Colon (tissue), 2 donors: Measurements from ENCODE around the gene CENPB.

Experiments used
- FAIRE-seq: peaks from 2 replicates; lab custom pipeline; 2012; peaks lifted over from hg19 to GRCh38; lab: Jason Lieb, UNC
- donor health status: control.
- donor health status: control.

The CENPB gene

DNA sequence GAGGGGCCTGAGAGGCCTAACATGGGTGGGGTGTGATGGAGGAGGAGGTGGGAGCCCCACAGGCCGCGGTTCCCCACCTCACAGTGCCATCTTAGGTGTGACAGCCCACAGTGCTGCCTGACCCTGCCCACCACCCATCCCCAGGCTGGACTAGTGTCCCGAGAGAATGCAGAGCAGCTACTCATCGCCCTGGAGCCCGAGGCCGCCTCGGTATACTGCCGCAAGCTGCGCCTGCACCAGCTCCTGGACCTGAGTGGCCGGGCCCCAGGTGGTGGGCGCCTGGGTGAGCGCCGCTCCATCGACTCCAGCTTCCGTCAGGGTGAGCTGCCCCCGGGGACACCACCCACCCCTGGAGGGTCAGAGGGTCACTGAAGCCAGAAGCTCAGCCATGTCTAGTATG, 38.5 kb downstream of the CENPB start:
- no peak for FAIRE-seq

DNA sequence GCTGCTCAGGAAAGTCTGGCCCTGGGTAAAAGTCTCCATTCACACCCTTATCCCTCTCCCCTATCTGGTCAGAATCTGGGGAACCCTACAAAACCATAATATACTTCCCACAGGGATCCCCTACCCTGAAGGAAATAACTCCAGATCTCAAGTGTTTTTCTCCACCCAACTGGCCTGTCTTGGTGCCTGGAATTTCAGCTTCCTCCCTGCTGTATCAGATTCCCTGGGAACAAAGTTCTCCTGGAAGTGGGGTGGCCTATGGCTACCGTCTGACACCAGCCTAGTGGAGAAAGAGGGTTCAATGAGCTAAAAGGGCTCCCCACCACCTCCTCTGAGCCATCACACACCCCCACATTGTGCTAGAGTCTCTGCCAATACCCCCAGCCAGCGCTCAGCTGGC, 39.1 kb downstream of the CENPB start:
- FAIRE-seq: no peak

GRCh38 chr20:3745686-3746173, 40.8 kb downstream of the CENPB start:
- no peak for FAIRE-seq

DNA sequence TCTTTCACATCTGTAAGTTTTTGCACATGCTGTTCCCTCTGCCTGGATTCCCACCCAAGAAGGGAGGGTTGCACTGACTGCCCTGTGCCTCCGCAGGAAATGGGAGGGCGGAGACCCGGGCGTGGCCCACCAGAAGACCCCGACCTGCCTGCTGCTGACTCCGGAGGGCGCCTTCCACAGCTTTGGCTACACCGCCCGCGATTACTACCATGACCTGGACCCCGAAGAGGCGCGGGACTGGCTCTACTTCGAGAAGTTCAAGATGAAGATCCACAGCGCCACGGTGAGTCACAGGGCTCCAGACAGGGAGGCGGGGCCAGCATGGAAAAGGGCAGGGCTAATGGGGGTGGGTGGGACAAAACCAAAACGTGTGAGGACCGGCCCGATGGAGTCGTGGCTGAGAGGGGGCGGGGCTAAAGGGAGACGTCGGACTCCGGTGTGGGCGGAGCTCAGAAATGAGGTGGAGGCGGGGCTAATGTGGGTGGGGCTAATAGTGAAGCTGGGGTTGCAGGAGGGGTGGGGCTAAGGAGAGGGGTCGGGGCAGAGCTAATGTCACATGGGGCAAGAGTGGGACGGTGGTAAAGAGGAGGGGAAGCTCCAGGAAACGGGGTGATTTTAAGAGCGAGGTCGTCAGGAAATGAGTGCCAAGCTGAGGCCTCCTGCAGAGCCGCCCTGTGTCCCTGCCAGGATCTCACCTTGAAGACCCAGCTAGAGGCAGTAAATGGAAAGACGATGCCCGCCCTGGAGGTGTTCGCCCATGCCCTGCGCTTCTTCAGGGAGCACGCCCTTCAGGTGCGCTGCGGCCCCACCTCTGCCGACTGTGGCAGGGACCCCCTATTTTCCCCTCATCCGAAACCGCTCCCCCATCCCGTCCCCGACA, 41.5 kb downstream of the CENPB start:
- FAIRE-seq: no peak

GRCh38 chr20:3744037-3744436, 42.5 kb downstream of the CENPB start:
- no peak for FAIRE-seq

DNA sequence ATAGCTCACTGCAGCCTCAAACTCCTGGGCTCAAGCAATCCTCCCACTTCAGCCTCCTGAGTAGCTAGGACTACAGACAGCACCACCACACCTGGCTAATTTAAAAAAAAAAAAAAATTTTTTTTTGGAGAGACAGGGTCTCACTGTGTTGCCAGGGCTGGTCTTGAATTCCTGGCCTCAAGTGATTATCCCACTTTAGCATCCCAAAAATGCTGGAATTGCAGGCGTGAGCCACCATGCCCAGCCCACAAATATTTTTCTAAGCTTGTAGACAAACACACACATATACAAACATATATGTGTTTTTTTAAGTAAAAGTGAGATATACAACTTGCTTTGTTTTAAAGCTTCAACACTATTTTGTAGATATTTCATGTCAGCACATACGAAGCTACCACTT, 43.3 kb downstream of the CENPB start:
- FAIRE-seq: no peak

DNA sequence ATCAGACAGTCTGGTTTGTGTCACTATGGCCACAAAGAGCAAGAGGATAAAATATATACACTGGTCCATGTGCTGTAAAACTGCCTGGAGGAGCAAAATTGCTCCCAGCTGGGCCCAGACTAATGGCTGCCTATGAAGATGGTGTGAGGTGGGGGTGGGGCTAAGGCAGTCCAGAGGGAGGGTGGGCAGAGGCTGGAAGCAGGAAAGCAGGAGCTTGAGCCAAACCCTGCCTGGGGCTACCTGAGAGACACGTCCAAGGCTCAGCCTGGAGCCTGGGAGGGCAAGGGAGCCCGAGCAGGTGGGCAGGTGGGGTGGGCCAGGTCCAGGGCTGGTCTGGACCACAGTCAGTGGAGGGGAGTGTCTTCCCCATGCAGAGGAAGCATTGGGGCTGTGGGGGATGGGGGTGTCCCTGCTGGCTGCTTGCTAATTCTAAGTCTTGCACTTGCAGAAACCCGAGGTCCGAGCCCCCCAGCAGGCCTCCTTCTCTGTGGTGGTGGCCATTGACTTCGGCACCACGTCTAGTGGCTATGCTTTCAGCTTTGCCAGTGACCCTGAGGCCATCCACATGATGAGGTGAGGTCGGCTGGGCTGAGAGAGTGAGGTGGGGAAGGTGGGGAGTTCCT, 44.6 kb downstream of the CENPB start:
- FAIRE-seq: no peak

DNA sequence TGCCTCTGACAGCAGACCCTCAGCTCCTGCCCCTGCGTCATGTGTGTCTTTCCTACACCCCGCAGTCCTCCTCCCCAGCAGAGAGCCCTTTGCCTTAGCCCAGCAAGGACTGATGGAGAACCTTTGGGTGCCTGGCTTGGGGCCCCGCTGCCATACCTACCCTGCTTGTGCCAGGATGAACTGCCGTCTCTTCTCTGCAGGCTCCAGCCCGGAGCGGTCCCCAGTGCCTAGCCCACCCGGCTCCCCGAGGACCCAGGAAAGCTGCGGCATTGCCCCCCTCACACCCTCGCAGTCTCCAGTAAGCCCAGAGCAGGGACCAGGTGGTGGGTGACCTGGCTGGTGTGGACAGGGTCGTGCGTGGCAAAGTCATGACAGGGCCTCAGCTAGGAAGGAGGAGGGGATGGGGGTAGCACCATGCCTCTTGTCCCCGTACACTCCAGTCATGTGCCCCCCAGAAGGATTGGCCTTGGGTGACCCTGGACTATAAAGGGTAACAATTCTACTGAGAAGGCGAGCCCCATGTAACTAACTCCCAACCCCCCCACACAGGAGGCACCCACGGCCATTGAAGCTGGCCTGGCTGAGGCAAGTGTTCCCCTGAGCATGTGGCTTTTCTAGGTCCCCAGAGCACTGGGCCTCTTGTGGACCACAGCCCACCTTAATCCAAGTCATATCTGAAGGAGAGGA, 45.8 kb downstream of the CENPB start:
- no peak for FAIRE-seq

GRCh38 chr20:3739926-3740451, 46.6 kb downstream of the CENPB start:
- FAIRE-seq: no peak

DNA sequence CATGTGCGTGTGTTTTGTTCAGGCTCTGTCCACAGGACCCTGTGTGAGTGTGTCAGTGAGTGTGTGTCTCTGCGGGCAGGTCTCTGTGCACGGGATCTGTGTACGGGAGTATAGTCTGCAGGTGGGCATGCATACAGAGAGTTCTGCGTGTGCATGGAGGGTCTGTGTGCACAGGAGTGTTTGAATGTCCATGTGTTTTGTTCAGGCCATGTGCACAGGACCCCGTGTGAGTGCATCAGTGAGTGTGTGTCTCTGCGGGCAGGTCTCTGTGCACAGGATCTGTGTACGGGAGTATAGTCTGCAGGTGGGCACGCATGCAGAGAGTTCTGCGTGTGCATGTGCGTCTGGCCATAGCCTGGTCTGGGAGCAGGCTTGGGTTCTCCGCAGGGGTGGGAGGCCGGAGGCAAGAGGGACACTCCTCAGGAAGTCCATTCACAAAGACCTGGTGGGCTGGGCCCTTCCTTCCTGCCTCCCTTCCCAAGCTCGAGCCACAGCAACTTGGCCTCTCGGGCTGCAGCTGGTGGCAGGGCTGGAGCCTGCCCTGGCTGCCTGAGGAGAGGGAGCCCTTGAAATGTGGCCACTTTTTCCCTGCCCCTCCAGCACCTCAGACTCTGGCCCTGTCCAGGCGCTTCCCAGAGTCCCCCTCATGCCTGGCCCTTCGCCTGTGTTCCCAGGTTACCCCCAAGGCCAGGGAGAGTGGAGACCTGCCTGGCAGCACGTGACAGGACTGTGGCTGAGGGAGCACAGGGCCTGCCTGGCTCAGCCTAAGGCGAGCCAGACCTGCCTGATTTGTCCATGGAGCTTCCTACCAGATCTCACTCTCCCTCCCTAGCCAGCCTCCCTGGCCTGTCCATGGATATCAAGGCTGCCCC, 47.2 kb downstream of the CENPB start:
- no peak for FAIRE-seq

DNA sequence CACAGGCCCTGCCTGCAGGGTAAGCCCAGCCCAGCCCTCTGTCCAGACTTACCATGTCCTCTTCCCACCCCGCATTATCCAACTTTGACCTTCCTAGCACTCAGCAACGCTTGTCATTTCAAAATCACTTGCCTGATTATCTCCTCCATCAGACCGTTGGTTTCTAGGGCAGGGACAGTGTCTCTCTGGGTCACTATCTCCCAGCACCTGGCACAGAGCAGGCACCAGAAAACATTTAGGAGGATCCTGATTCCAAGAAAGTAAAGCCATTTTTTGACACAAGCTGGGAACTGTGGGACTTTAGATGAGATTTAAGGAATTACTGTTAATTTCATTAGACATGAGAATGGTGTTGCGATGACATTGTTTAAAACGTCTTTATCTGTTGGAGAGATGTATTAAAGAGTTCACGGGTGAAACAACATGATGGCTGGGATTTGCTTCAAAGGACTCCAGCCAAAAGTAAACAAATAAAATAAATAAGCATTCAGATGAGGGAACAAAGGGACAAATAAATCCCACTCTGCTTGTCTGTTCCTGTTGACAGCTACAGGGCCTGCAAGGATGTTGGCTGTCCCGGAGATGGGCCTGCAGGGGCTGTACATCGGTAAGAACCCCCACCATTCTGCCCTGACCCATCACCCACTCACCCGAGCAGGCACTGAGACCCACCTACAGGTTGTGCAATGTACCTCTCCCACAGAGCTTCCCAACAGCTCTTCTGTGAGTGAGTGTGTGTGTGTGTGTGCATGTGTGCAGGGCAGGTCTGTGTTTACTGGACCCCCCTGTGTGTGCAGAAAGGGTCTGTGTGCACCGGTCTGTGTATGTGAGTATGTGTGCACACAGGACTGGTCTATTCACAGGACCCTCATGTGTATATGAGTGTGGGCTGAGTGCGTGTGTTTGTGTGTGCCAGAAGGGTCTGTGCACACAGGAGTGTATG, 48.2 kb downstream of the CENPB start:
- no peak for FAIRE-seq

- FAIRE-seq: no peak
Measured at GRCh38 chr20:3735768-3736167, 50.8 kb downstream of the CENPB start.

GRCh38 chr20:3734111-3734843, 52.3 kb downstream of the CENPB start:
- FAIRE-seq: no peak
